ENCODE data around the gene TENT5A. TPM values are rescaled to one million over a fixed set of nuclear protein-coding genes. Genes with fewer than 3 reads are reported as not detected.
A peak's percentile ranks its signal among the peaks of the same experiment; 100 is the strongest.
"Not testable (repeated sequence)": the region's sequence is repeated elsewhere in the genome, so short reads cannot be mapped to it uniquely, and the experiment has no call there.

TENT5A gene
- total RNA-seq, 1 donor from 2014 or later: 0.60 TPM

- DNase-seq (ENCODE audit: low read depth in 2 of 2): no peak
Measured at GRCh38 chr6:81750681-81751387, 1.6 kb downstream of the TENT5A start.

- no peak for DNase-seq (ENCODE audit: low read depth in 2 of 2)
Measured at GRCh38 chr6:81750200-81750599, 2.3 kb downstream of the TENT5A start.

GRCh38 chr6:81749707-81750106 is 2.8 kb downstream of the TENT5A start:
- no peak for DNase-seq (ENCODE audit: low read depth in 2 of 2)

- DNase-seq (ENCODE audit: low read depth in 2 of 2): peak; percentile 17 to 48
Measured at GRCh38 chr6:81748994-81749393, 3.5 kb downstream of the TENT5A start.

GRCh38 chr6:81747327-81747726 is 5.2 kb downstream of the TENT5A start:
- DNase-seq (ENCODE audit: low read depth in 2 of 2): no peak

GRCh38 chr6:81744131-81744530 is 8.3 kb downstream of the TENT5A start:
- no peak for DNase-seq (ENCODE audit: low read depth in 2 of 2)

GRCh38 chr6:81743649-81744048 is 8.8 kb downstream of the TENT5A start:
- no peak for DNase-seq (ENCODE audit: low read depth in 2 of 2)

- DNase-seq (ENCODE audit: low read depth in 2 of 2): no peak
Measured at GRCh38 chr6:81741689-81742088, 10.8 kb downstream of the TENT5A start.

- DNase-seq (ENCODE audit: low read depth in 2 of 2): not testable (repeated sequence)
Measured at GRCh38 chr6:81740591-81740990, 11.9 kb downstream of the TENT5A start.

- no peak for DNase-seq (ENCODE audit: low read depth in 2 of 2)
Measured at GRCh38 chr6:81739230-81740195, 13.0 kb downstream of the TENT5A start.

- DNase-seq (ENCODE audit: low read depth in 2 of 2): no peak
Measured at GRCh38 chr6:81736428-81736827, 16.1 kb downstream of the TENT5A start.

GRCh38 chr6:81735756-81736380 is 16.6 kb downstream of the TENT5A start:
- no peak for DNase-seq (ENCODE audit: low read depth in 2 of 2)

- DNase-seq (ENCODE audit: low read depth in 2 of 2): no peak
Measured at GRCh38 chr6:81734500-81735150, 17.9 kb downstream of the TENT5A start.

GRCh38 chr6:81734081-81734480 is 18.4 kb downstream of the TENT5A start:
- DNase-seq (ENCODE audit: low read depth in 2 of 2): peak; percentile 5 to 61

- no peak for DNase-seq (ENCODE audit: low read depth in 2 of 2)
Measured at GRCh38 chr6:81731814-81732213, 20.7 kb downstream of the TENT5A start.

- no peak for DNase-seq (ENCODE audit: low read depth in 2 of 2)
Measured at GRCh38 chr6:81727876-81728517, 24.5 kb downstream of the TENT5A start.

GRCh38 chr6:81725127-81725526 is 27.4 kb downstream of the TENT5A start:
- no peak for DNase-seq (ENCODE audit: low read depth in 2 of 2)

GRCh38 chr6:81722506-81723223 is 29.8 kb downstream of the TENT5A start:
- no peak for DNase-seq (ENCODE audit: low read depth in 2 of 2)

GRCh38 chr6:81720427-81720826 is 32.1 kb downstream of the TENT5A start:
- no peak for DNase-seq (ENCODE audit: low read depth in 2 of 2)

GRCh38 chr6:81718126-81718525 is 34.4 kb downstream of the TENT5A start:
- DNase-seq (ENCODE audit: low read depth in 2 of 2): no peak
